ENCODE measurements around the gene POU2AF1. TPM values are rescaled to one million over a fixed set of nuclear protein-coding genes. Genes with fewer than 3 reads are reported as not detected.

POU2AF1 gene
- total and polyA plus RNA-seq, 2 of the 8 experiments (the other 6 are each of a cell fraction or from before 2014, with no cell fraction given) = not detected

DNA sequence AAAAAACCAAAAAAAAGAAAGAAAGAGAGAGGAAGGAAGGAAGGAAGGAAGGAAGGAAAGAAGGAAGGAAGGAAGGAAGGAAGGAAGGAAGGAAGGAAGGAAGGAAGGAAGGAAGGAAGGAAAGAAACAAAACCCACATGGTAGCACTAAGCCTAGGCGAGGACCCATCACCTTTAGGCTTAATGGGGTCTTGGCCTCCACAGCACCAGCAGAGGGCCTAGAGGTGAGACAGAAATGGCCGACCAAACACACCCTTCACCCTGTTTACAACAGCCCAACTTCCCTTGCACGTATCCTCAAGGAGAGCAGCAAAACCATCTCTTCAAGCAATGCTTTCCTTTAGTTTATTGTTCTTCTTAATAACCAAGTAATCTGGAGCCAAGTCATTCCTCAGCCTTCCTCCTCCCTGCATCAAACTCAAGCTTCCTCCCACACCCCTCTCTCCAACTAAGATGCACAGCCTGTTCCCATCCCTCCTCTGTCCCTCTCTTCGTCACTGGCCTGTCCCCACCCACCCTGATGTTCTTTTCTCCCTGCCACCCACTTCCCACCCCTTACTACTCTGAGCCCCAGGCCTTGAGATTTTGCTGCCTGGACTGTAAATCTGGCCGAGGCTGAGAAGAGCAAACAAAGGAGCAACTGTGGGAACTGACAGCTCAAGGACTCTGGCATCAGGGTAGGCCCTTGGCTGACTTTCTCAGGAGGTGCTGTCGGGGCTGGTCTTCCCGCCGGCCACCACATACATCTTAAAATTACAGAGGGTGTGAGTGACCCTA, 26.0 kb downstream of the POU2AF1 start:
- POLR2A ChIA-PET (ENCODE audit: partially characterized antibody) = no interaction called here
- H2BK12ac ChIP-seq (ENCODE audit: low read depth, low read length) = no peak overlapping the region
- H3K9ac ChIP-seq (replicated peaks in 1 of 4; ENCODE audit: extremely low read depth in 1 of 4, low read depth in 3 of 4, low read length in 3 of 4) = no peak overlapping the region
- H4K8ac ChIP-seq (ENCODE audit: extremely low read depth, insufficient read depth, low read length) = no peak overlapping the region
- H4K91ac ChIP-seq (replicated peaks; ENCODE audit: insufficient read length, low read length) = no peak overlapping the region
- H3K79me2 ChIP-seq (ENCODE audit: control insufficient read depth in 1 of 2, insufficient read depth in 2 of 2, low read length in 2 of 2) = no peaks in the 10 kb centered on the region
- H2AFZ ChIP-seq (ENCODE audit: low read length) = no peak overlapping the region
- no peaks in the 10 kb centered on the region for H3K4me1 ChIP-seq (replicated peaks in 1 of 4; ENCODE audit: control insufficient read depth in 3 of 4, insufficient read depth in 4 of 4, low read length in 3 of 4)
- H3K9me3 ChIP-seq (ENCODE audit: insufficient read depth in 2 of 2, low read depth in 1 of 2, low read length in 1 of 2) = no peaks in the 10 kb centered on the region
- DNase-seq (ENCODE audit: low read depth in 1 of 2, low spot score in 2 of 2) (no peak), FAIRE-seq (no peak)
- H3K79me1 ChIP-seq (ENCODE audit: low read depth, low read length) = no peaks in the 10 kb centered on the region
- H2BK15ac ChIP-seq (ENCODE audit: low read length) = no peak overlapping the region
- H3K23ac ChIP-seq (ENCODE audit: insufficient read length) = no peak overlapping the region
- no peaks in the 10 kb centered on the region for H4K20me1 ChIP-seq (replicated peaks in 1 of 2; ENCODE audit: control insufficient read depth in 1 of 2, insufficient read depth in 2 of 2, low read length in 2 of 2)
- H3K4me2 ChIP-seq (ENCODE audit: insufficient read depth in 1 of 2, low read depth in 2 of 2, low read length in 2 of 2) = no peak overlapping the region
- no peaks in the 10 kb centered on the region for H3K36me3 ChIP-seq (ENCODE audit: control insufficient read depth in 2 of 4, insufficient read depth in 4 of 4, low read length in 3 of 4)
- H3K27ac ChIP-seq (ENCODE audit: low read depth, low read length) = no peak overlapping the region
- H2BK20ac ChIP-seq (ENCODE audit: low read length) = no peak overlapping the region
- no peak overlapping the region for H3K4ac ChIP-seq (replicated peaks; ENCODE audit: insufficient read length, low read depth, low read length)
- H3K18ac ChIP-seq (ENCODE audit: extremely low read depth, low read length) = no peak overlapping the region
- peaks cover under 1% of the 10 kb centered on the region; the same call in 1 of the 2 replicates for H3K23me2 ChIP-seq (ENCODE audit: low read depth, low read length)
- WGBS, 2 experiments (ENCODE audit: extremely low coverage in 1 of 2, insufficient coverage in 1 of 2, insufficient read length in 1 of 2, insufficient replicate concordance in 2 of 2, low coverage in 1 of 2, low lambda C conversion rate in 2 of 2, missing lambda C conversion rate in 1 of 2) = 95% methylated on average over 8 of the region's 8 CpGs; no CpG with 5 or more reads in 1 of the 2 experiments
- no peak overlapping the region for H2BK120ac ChIP-seq (replicated peaks; ENCODE audit: low read depth, low read length)
- no peak overlapping the region for H2AK5ac ChIP-seq (ENCODE audit: low read depth, low read length)
- H2BK5ac ChIP-seq (ENCODE audit: low read depth, low read length) = no peak overlapping the region
- no peak overlapping the region for H3K56ac ChIP-seq (replicated peaks; ENCODE audit: insufficient read length, low read depth, low read length)
- no peaks in the 10 kb centered on the region for H3K27me3 ChIP-seq (replicated peaks in 1 of 4; ENCODE audit: control insufficient read depth in 3 of 4, extremely low read depth in 1 of 4, insufficient read depth in 3 of 4, low read length in 3 of 4)
- H3K4me3 ChIP-seq (ENCODE audit: extremely low read depth in 1 of 4, insufficient read depth in 2 of 4, low read depth in 3 of 4, low read length in 4 of 4) = no peak overlapping the region
- CTCF ChIA-PET (ENCODE audit: partially characterized antibody) = interaction anchor here (2.0 kb wide), 1 partner anchor 76 kb away, joined by 4 read pairs; no protein-coding TSS in a partner anchor
- H4K5ac ChIP-seq (ENCODE audit: insufficient read length, low read depth, low read length) = no peak overlapping the region
- H3K14ac ChIP-seq (ENCODE audit: insufficient read length) = no peak overlapping the region
- TF ChIP-seq PHF8 (conservative IDR thresholded peaks at IDR 0.05; ENCODE audit: low read depth, low read length) (no peak), POLR2A (IDR thresholded peaks at IDR 0.05; ENCODE audit: control extremely low read depth in 1 of 2, low read depth in 2 of 2, low read length in 2 of 2) (no peak), JUND (IDR thresholded peaks at IDR 0.05; ENCODE audit: low read length) (no peak), RNF2 (IDR thresholded peaks at IDR 0.05; ENCODE audit: borderline replicate concordance, low read depth, low read length, missing control alignments, poor library complexity, severe bottlenecking) (no peak), TCF12 (IDR thresholded peaks at IDR 0.05; ENCODE audit: low read depth, low read length) (no peak), SRF (IDR thresholded peaks at IDR 0.05; ENCODE audit: low read depth, low read length) (no peak), CBX5 (IDR thresholded peaks at IDR 0.05; ENCODE audit: low read depth, low read length) (no peak), SIX5 (IDR thresholded peaks at IDR 0.05; ENCODE audit: low read depth, low read length) (no peak), SP2 (IDR thresholded peaks at IDR 0.05; ENCODE audit: low read length) (no peak), BCL11A (IDR thresholded peaks at IDR 0.05; ENCODE audit: low read depth in 2 of 2, low read length in 2 of 2) (no peak), ZNF274 (IDR thresholded peaks at IDR 0.05; ENCODE audit: borderline replicate concordance, extremely low read depth, low read length) (no peak), EGR1 (IDR thresholded peaks at IDR 0.05; ENCODE audit: borderline replicate concordance, low read depth, low read length) (no peak), TAF7 (optimal IDR thresholded peaks at IDR 0.05; ENCODE audit: borderline replicate concordance, low read depth, low read length) (no peak), SP4 (IDR thresholded peaks at IDR 0.05; ENCODE audit: low read length) (no peak)

Measured in H1 (cell line).